A172 (cell line): Measurements from ENCODE around the gene BMP8A. TPM values are rescaled to one million over a fixed set of nuclear protein-coding genes. Genes with fewer than 3 reads are reported as not detected.
A peak's percentile ranks its signal among the peaks of the same experiment; 100 is the strongest.
"Not testable (repeated sequence)": the region's sequence is repeated elsewhere in the genome, so short reads cannot be mapped to it uniquely, and the experiment has no call there.

Experiments
- DNase-seq: peaks from one replicate; pipeline ENCODE4 v3.0.0-alpha.2; 2015; ENCODE audit warnings: low spot score
- total RNA-seq: library from RNA; depleted of rRNA; stranded (reverse); fragments of >200 nt; shearing (Covaris generic); gene quantifications from 2 replicates; pipeline ENCODE4 v1.2.3, GENCODE V29; 2014

BMP8A gene
- total RNA-seq, 1 experiment from 2014 or later: 0.22 TPM

DNA sequence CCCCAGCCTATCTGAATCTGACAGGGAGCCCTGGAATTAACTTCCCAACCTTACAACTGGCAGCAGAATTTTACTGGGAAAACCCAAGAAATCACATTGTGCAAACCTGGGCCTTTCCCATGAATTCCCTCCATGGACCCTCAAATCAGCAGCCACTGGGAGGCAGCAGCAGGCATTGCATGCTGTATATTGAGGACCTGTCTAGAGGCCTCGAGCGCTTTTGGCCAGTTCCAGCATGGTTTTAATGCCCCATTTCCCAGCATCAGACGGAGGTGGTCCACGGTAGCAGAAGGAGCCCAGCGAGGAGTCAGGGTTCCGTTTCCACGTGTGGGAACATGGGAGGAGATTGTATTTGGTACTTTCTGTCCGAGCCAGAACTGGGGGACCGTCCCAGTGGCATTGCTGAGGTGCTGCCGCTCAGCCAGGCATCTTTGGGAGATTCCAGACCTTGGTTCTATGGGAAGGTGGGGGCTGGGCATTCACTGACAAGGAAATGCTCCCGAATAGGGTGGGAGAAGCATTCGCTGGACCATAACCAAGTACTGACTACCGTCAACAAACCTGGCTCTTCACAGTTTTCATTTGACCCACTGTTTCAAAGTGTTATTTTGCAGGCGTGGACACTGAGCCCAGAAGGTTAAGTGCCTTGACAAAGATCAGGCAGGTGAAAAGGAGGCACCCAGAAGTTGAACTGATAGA lies 15.9 kb downstream of the BMP8A start:
- no peak for DNase-seq

DNA sequence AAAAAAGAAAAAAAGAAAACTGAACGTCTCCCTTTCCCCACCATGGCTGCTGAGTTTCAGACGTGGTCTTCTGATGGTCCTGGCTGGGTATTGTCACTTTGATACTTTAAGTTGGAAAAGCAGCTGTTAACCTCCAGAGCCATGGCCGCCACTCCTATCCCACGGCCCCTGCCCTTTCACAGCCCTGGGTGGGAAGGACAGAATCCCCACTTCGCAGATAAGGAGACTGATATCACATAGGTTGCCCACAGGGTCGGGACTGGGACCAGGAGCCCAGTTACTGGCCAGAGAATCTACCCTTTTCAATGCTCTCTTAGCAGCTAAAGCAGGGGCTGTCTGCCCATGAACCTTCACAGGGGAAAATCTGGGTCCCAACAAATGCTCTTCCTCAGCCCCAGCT lies 16.8 kb downstream of the BMP8A start:
- DNase-seq: no peak

DNA sequence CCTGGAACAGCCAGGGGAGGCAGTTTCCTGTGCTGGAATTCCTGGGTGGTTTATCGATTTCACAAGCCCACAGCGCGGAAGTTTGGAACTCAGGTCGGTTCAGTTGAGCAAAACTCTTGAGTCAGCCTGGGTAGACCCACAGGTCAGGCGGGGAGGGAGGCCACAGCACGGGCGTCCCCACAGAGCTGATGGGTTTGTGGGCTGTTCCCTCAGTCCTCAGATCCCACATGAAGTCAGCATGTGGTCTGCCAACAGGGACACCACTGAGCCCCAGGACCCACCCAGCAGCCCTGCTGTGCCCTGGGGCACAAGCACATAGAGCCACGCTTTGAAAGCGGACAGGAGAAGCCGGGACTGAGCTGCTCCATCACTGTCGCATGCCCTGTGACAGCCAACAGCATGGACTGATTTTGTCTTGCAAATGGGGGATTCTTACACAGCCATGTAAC lies 17.4 kb downstream of the BMP8A start:
- peak; percentile 57 for DNase-seq

DNA sequence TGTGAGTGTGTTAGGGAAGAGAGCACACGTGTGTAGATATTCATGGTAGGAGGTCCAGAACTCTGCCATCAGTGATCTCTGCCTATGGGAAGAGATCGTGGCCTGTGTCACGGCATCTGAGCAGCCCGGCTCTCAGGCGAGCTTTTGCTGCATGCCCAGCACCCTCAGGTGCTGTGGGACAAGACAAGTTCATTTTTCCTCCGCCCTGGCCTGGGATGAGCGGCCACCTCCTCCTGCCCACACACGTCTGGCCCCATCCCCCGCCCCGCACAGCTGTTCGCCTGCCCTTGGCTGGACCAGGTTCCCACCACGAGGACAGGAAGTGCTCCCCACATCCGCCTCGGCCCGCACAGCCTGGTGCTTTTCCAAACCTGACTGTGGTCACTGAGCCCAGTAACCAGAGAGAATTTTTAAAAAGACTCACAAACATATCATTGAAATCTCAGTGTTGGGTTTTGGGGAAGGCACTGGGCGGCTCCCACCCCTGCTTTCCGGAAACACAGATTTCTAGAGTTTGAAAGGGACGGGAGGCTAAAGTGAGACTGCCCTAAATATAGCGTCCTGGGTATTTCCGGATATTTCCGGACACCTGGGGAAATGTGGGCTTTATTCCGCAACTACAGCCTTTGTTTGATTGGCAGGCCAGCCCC lies 18.0 kb downstream of the BMP8A start:
- peak; percentile 84 for DNase-seq

DNA sequence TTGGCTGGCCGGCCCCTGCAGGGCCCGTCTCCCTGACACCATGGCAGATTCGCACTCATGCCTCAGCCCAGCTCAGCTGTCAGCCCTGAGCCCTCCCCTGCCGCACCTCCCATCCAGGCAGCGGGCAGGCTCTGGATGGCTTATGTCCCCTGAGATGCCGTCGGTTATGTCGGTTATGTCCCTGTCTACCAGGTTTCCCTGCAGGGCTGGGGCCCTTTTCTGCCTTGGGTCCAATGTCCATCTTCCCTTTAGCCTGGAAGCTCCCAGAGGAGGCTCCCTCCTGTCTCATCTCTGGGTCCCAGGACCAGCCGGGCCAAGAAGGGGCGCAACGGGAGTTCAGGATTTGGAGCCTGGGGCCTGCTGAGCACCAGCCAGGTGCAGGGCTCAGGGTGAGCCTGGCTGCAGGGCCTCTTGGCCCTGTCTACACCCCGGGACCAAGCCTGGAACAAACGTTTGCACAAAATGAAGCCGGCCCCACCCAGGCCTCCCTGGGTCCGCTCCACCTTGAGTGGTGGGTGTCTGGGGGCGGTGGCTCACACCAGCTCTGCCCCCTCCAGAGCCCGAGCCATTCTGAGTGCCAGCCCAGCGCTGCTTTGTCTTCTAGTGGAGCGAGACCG lies 19.2 kb downstream of the BMP8A start:
- DNase-seq: not testable (repeated sequence)

DNA sequence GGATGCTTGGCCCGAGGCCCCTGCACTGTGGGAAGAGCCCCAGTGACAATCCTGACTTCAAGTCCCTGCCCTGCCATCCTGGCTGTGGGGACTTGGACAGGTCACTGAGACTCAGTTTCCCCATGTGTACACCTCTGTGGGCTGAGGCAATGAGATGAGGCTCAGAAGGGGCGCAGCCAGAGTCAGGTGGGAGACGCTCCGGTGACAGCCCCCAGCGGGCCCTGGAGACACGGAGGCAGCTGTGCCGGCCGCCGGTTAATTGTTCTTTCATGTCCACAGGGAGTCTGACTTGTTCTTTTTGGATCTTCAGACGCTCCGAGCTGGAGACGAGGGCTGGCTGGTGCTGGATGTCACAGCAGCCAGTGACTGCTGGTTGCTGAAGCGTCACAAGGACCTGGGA lies 20.0 kb downstream of the BMP8A start:
- DNase-seq: not testable (repeated sequence)

DNA sequence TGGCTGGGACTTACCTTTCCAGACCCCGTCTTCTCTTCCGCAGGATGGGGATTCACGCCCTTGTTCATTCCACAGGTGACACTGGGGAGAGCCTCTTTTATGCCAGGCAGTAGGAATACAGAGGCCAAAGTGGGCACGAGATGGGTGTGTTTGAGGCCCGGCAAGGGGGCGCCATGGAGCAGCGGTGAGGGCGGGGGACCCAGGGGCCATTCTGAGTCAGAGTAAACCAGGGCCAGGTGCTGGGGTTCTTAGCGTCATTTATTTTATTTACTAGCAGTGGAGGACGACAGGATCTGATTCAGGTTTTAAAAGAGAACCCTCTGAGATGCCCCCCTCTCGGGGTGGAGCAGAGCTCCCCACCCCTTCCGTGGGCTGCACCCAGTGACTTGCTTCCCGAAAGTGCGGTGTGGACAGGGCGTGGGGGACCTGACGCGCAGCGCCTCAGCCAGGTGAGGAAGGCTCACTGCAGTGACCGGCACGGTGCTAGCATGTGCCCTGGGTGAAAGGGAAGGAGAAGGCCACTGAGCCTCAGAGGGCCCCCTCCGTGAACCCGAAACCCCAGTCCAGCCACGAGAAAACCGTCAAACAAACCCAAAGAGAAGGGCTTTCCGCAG lies 20.9 kb downstream of the BMP8A start:
- not testable (repeated sequence) for DNase-seq

DNA sequence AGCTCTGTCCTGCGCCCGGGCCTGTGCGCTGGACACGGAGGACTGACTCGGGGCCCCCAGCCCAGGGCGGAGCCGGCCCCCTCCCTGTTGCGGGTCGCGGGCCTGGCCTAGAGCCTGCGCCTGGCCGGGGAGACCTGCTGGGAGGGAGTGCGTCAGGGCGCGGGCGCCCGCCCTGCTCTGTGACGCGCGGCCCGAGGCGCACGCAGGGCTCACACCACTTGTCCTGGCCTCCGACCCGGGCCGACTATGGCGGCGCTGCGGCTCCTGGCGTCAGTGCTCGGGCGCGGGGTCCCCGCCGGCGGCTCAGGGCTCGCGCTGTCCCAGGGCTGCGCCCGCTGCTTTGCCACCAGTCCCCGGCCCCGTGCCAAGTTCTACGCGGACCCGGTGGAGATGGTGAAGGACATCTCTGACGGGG lies 23.3 kb downstream of the BMP8A start:
- not testable (repeated sequence) for DNase-seq

DNA sequence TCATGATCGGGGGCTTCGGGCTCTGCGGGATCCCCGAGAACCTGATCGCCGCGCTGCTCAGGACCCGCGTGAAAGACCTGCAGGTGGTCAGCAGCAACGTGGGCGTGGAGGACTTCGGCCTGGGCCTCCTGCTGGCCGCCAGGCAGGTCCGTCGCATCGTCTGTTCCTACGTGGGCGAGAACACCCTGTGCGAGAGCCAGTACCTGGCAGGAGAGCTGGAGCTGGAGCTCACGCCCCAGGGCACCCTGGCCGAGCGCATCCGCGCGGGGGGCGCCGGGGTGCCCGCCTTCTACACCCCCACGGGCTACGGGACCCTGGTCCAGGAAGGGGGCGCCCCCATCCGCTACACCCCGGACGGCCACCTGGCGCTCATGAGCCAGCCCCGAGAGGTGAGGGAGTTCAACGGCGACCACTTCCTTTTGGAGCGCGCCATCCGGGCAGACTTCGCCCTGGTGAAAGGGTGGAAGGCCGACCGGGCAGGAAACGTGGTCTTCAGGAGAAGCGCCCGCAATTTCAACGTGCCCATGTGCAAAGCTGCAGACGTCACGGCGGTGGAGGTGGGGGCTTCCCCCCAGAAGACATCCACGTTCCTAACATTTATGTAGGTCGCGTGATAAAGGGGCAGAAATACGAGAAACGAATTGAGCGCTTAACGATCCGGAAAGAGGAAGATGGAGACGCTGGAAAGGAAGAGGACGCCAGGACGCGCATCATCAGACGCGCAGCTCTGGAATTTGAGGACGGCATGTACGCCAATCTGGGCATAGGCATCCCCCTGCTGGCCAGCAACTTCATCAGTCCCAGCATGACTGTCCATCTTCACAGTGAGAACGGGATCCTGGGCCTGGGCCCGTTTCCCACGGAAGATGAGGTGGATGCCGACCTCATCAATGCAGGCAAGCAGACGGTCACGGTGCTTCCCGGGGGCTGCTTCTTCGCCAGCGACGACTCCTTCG lies 24.0 kb downstream of the BMP8A start:
- DNase-seq: not testable (repeated sequence)

DNA sequence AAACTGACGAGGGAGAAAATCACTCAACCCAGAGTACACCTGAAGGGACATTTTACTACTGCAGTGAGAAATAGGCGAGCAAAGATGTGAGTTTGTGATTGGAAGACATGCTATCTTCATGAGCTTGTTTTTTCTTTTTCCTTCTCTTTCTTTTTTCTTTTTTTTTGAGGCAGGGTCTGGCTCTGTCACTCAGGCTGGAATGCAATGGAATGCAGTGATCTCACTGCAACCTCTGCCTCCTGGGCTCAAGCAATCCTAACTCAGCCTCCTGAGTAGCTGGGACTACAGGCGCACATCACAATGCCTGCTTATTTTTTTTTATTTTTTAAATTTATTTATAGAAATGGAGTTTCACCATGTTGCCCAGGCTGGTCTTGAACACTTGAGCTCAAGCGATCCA lies 25.4 kb downstream of the BMP8A start:
- DNase-seq: not testable (repeated sequence)

DNA sequence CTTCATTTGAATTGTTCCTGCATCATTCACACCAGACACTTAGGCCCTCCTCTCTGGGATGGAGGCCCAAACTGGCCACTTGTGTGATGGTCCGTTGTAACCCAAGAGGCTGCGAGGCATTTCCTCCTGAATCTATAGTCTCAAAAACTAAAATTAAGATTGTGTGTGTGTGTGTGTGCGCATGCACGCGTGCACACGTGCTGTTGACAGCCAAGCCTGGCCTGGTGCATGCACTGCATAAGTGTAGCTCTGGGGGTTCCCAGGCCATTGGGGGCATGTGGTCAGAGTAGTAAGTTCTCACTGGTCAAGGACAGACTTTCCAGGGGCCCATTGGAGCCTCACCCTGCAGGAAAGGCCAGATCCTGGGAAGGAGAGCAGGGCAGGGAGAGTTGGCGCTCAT lies 26.5 kb downstream of the BMP8A start:
- DNase-seq: not testable (repeated sequence)

DNA sequence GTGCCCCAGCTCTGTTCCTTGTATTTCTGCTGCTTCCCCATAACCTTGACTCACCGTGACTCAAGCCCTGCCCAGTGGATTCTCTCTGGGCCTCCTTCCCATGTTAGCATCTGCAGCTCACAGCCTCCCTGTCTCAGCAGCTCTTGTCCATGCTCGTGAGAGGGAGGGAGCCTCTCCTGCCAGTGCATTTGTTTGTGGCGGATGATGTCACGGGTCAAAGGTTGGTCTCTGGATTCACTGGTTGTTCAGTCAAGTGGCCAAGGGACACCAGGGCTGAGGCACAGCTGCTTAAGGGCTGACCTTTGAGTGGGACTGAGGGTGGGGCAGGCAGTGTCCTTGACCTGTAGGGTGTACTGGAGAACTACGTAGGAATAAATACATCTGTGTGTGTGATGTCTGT lies 27.9 kb downstream of the BMP8A start:
- not testable (repeated sequence) for DNase-seq

DNA sequence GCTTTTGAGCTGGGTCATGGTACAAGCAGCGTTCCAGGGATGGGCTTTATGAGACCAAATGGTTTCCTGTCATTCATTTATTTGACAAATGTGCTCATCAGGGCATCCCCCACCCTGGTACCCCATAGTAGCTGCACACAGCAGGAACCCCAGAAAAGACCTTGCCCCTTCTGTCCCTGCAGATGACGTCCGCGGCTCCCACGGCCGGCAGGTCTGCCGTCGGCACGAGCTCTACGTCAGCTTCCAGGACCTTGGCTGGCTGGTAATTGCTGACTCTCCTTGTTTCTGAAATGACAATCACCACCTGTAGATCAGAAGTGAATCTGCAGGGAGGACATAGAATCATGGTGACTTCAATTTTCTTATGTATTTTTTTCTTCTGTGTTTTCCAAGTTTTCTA lies 30.8 kb downstream of the BMP8A start:
- DNase-seq: not testable (repeated sequence)

DNA sequence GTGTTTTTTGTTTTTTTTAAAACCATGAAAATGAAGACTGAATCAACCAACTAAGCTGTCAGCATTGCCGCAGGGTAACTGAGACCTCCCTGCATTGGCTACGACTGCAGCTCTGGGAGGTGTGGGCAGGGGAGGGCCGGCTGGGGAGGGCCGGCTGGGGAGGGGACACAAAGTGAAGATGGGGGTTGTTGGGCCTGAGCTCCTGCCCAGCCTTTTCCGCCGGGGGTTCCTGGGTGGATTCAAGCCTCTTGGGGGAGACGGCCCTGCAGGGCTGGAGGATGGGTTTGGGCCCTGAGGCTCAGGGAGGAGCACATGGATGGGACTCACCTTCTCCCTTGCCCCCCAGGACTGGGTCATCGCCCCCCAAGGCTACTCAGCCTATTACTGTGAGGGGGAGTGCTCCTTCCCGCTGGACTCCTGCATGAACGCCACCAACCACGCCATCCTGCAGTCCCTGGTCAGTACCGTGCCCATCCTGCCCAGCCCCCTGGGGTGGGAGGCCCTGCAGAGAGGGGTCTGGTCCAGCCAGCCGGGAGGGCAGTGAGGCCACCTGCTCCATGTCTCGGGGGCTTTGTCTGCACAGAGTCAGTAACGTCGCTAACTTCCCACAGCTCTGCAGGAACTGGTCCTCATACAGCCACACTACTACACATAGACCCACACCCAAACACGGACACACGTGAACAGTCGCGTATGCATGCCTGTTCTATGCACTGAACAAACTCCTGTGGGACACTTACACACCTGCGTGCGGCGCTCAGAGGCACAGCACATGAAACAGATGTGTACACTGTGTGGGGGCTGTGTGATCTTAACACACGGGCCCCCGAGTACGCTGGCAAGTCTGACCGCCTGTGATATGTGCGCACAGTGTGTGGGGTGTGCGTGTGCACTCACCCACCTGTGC lies 31.5 kb downstream of the BMP8A start:
- DNase-seq: no peak

DNA sequence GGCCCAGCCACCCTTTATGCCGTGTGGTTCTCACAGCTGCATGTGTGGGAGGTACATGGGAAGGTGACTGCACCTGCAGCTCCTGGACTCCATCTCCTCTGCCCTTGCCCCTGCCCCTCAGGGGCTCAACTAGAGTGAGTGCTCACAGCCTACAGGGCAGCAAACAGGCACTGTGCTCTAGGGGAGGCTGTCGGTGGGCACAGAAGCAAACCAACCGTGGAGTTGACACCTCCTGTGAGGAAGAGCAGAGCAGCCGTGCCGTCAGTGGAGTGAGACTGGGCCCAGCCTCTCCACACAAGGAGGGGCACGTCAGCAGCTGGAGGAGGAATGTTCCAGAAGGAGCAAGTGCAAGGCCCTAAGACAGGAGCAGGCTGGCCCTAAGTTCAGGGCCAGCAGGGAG lies 32.7 kb downstream of the BMP8A start:
- DNase-seq: no peak

DNA sequence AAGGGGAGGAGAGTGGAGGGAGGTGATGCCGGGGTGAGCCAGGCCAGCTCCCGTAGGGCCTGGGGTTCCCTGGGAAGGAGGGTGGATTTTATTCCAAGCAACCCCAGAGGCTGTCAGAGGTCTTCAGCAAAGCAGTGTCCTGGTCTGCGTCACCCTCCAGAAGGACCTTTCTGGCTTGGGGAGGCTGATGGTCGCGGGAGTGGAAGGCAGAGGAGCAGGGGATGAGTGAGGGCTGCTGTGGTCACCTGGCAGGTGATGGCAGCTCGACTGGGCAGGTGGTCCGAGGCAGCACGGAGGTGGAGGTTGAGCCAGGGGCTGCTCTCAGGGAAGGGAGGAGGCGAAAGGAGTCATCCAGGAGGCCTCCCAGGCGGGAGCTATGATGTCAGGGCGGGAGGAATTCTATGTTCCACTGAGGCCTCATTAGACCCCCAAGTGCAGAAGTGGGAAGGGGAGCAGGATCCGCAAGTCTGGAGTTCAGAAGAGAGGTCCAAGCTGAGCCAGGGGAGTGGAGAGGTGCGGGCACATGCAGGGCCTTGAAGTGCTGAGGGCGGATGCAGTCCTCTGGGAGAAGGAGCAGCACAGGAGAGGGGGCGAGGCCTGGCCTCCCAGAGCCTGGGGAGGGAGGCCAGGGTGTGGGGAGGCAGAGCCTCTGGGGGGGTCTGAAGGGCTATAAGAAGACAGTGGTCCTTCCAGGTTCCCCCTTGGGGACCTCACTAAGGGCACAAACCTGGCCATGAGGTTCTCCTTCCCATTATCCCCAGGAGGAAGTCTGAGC lies 33.3 kb downstream of the BMP8A start:
- DNase-seq: no peak

DNA sequence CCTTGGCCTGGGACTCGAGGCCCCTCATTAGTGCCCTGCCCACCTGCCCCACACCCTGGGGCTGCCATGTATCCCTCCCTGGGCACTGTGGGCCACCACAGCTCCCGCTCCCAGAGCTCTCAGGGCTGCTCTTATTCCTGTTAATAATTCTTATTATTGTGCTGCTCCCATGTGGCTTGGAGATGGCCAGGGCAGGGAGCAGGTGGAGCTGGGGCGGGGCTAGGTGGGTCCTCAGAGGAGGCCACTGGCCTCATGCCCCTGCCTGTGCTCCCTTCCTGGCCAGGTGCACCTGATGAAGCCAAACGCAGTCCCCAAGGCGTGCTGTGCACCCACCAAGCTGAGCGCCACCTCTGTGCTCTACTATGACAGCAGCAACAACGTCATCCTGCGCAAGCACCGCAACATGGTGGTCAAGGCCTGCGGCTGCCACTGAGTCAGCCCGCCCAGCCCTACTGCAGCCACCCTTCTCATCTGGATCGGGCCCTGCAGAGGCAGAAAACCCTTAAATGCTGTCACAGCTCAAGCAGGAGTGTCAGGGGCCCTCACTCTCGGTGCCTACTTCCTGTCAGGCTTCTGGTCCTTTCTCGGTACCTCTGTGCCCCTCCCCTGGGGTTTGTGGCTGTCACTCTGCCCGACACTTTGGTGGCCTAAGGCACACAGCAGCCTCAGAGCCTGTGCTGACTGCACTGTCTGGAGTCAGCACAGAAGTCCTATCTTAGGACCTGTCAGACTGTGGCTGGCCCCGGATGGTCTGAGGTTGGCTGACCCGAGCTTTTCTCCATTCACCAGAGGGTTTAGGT lies 34.1 kb downstream of the BMP8A start:
- no peak for DNase-seq

DNA sequence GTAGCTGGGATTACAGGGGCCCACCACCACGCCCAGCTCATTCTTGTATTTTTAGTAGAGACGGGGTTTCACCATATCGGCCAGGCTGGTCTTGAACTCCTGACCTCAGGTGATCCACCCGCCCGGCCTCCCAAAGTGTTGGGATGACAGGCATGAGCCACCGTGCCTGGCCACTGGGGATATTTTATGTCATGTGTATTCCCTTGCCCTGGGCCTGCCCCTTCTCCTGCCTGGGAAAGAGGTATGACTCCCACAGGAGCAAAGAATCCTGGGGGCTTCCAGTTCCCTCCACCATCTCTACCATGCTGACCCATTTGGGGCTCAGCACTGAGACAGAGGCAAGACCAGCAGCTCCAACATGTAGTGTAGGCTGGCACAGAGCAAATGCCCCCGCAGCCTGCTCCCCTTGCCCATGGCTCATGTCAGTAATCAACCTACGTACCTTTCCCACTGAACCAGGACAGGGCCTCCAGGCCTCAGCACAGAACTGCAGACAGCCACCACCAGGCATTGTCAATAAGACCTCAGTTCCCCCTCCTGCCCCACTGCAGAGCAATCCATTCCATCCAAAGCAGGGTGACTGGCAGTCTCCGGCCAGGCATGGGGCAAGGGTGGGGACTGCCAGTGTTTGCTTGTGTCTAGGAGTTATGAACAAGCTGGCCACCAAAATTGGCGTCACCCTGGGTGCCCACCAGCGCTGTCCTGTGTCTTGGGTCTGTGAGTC lies 35.2 kb downstream of the BMP8A start:
- DNase-seq: no peak
